ENCODE measurements around the gene PSMD3.
A peak's percentile ranks its signal among the peaks of the same experiment; 100 is the strongest.
"Not testable (repeated sequence)": the region's sequence is repeated elsewhere in the genome, so short reads cannot be mapped to it uniquely, and the experiment has no call there.

Gene PSMD3

DNA sequence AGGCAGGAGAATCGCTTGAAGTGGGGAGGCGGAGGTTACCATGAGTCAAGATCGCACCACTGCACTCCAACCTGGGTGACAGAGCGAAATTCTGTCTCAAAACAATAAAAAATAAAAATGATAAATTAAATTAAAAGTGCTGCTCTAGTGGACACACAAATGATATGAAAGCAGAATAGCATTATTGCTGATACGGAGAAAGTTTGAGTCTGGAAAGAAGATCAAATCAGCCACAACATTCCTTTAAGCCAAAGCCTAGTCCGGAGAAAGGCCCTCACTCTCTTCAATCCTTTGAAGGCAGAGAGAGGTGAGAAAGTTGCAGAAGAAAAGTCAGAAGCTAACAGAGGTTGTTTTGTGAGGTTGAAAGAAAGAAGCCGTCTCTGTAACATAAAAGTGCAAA, 19.6 kb downstream of the PSMD3 start:
- DNase-seq = no peak

DNA sequence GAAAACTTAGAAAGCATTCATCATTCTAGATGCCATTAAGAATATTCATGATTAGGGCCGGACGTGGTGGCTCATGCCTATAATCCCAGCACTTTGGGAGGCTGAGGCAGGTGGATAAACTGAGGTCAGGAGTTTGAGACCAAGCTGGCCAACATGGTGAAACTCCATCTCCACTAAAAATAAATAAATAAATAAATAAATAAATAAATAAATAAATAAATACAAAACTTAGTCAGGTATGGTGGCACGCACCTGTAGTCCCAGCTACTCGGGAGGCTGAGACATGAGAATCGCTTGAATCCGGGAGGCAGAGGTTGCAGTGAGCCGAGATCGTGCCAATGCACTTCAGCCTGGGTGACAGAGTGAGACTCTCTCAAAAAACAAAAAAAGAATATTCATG, 20.7 kb downstream of the PSMD3 start:
- DNase-seq = not testable (repeated sequence)

- DNase-seq = no peak
Observed at GRCh38 chr17:40004072-40004471, 23.5 kb downstream of the PSMD3 start.

- DNase-seq = no peak
Observed at GRCh38 chr17:40004712-40005111, 24.1 kb downstream of the PSMD3 start.

DNA sequence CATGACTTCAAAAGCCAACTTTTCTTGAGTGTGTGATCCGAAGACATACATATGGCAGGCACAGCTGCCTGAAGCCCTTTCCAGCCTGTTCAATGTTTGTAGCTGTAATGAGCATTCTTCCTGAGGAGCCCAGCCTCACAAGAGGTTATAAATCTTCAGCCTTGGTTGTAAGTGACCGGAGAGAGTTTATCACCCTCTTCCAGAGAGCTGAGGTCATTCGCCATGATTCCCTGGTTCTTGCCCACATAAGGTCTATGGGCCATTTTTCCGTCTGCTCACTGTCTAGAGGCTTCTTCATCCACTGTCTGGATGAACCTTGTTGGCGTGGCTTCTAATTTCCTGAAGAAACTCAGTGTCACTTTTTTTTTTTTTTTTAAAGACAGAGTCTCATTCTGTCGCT, 24.9 kb downstream of the PSMD3 start:
- DNase-seq = no peak

GRCh38 chr17:40010946-40011500, 30.4 kb downstream of the PSMD3 start:
- DNase-seq = peak; percentile 46

- DNase-seq = not testable (repeated sequence)
Observed at GRCh38 chr17:40012017-40012647, 31.5 kb downstream of the PSMD3 start.

- peak; percentile 38 for DNase-seq
Observed at GRCh38 chr17:40014375-40014980, 33.9 kb downstream of the PSMD3 start.

GRCh38 chr17:40015005-40015997, 34.7 kb downstream of the PSMD3 start, which contains the start of gene CSF3:
CSF3 (plus strand) TSS chr17:40015440; CDS start chr17:40015475, 35 bp downstream.
- peak; percentile 66 for DNase-seq

GRCh38 chr17:40015998-40016985, 35.7 kb downstream of the PSMD3 start:
- DNase-seq = no peak

- no peak for DNase-seq
Observed at GRCh38 chr17:40017422-40018080, 36.9 kb downstream of the PSMD3 start.

- DNase-seq = no peak
Observed at GRCh38 chr17:40018211-40019121, 37.9 kb downstream of the PSMD3 start.

DNA sequence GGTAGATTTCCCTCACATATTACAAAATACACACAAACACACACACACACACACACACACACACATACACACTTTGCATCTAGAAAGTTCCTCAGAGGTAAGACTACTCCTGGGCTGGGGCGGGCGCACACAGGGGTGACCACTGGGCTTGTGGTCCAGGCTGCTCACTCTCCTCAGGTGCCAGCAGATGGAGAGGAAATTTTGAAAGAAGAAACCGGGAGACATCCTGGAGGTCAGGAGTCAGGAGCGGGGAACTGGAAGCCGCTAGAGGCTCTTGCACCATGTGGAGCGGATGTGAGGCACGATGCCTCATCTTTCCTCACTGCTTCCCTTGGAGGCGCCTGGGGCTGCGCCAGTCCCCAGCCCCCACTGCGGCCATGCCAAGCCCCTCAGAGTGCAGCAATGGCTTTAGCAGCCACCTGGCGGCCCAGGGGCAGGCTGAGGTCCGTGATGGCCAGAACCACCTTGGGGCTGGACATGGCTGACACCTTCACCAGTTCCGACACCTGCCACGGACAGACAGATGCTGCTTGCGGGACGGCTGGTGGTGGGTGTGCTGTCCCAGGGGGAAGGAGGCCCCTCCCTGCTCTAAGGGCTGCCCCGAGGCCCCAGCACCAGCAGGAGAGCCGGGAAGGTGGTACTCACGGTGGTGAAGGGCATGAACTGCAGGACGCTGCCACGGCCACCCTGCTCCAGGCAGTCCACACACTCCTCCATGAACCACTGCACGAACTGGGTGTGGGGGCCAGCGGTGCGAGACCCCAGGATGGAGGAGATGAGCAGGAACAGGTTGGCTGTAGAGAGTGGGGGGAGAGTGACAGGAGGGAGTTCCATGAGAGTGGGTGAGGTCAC, 38.8 kb downstream of the PSMD3 start:
- no peak for DNase-seq

- no peak for DNase-seq
Observed at GRCh38 chr17:40020146-40020545, 39.5 kb downstream of the PSMD3 start.

- no peak for DNase-seq
Observed at GRCh38 chr17:40021451-40021971, 40.9 kb downstream of the PSMD3 start.

- no peak for DNase-seq
Observed at GRCh38 chr17:40022497-40022896, 41.9 kb downstream of the PSMD3 start.

GRCh38 chr17:40022961-40023541, 42.4 kb downstream of the PSMD3 start:
- DNase-seq = peak; percentile 19

- DNase-seq = peak; percentile 39
Observed at GRCh38 chr17:40023590-40024292, 43.1 kb downstream of the PSMD3 start.

All from DMS53 (cell line).